Heart right ventricle (tissue), 16 donors: ENCODE measurements around the gene IMPA2. TPM values are rescaled to one million over a fixed set of nuclear protein-coding genes. Genes with fewer than 3 reads are reported as not detected.
"Not testable (repeated sequence)": the region's sequence is repeated elsewhere in the genome, so short reads cannot be mapped to it uniquely, and the experiment has no call there.

Experiments used
- ATAC-seq, 8 donors: fragments of 200-7000 bp; cut with Tn5 transposase; one replicate each; pipeline ENCODE4 v1.9.1; 2020; ENCODE audit warnings: mild to moderate bottlenecking in 8 of 8, moderate library complexity in 8 of 8, moderate number of reproducible peaks in 1 of 8
- DNase-seq, 2 donors: peaks; one replicate each; pipeline ENCODE4 v3.0.0-alpha.2; 2020
- H3K27ac ChIP-seq, 10 donors: fragments of 200-600 bp; sonication (generic) in 2 of 10; one replicate each; pipeline versions ENCODE4 v1.5.0 to v1.8.0; 2020 to 2022; ENCODE audit warnings: mild to moderate bottlenecking in 3 of 10
- H3K27me3 ChIP-seq, 7 donors: fragments of 200-600 bp; one replicate each; pipeline ENCODE4 v1.8.0; 2021 to 2022; ENCODE audit warnings: mild to moderate bottlenecking in 2 of 7
- H3K36me3 ChIP-seq, 9 donors: fragments of 200-600 bp; sonication (generic) in 1 of 9; one replicate each; pipeline versions ENCODE4 v1.5.0 to v1.8.0; 2020 to 2022; ENCODE audit warnings: mild to moderate bottlenecking in 2 of 9
- H3K4me1 ChIP-seq, 9 donors: fragments of 200-600 bp; sonication (generic) in 1 of 9; one replicate each; pipeline versions ENCODE4 v1.5.0 to v1.8.0; 2020 to 2022; ENCODE audit warnings: mild to moderate bottlenecking in 4 of 9
- H3K4me3 ChIP-seq, 10 donors: fragments of 200-600 bp; sonication (generic) in 2 of 10; one replicate each; pipeline versions ENCODE4 v1.5.0 to v1.8.0; 2020 to 2022; ENCODE audit warnings: mild to moderate bottlenecking in 7 of 10, moderate library complexity in 2 of 10
- H3K9me3 ChIP-seq, 11 donors: fragments of 200-600 bp in 10 of 11; sonication (generic) in 2 of 11; one replicate each; pipeline versions ENCODE4 v1.5.0 to v1.8.0; 2013 to 2022; ENCODE audit warnings: mild to moderate bottlenecking in 2 of 11, control low read depth in 1 of 11, moderate library complexity in 1 of 11
- WGBS, 2 donors: extraction: QIAGEN DNeasy Blood & Tissue Kit; methylation state at CpG; one replicate each; pipeline ENCODE4 v1.1.7; 2013; ENCODE audit warnings: inconsistent platforms in 1 of 2; 5-methylcytosine and 5-hydroxymethylcytosine counted together
- intact Hi-C, 10 donors: fragments of 100-400 bp; cut with DNase I; formaldehyde crosslinking; loops; one replicate each; pipeline versions ENCODE4 v1.11.1 to v1.14.2; 2022
- polyA plus RNA-seq, 2 donors: library from polyadenylated mRNA; stranded (reverse); fragments of 200-250 nt; gene quantifications; one replicate each; pipeline ENCODE4 v1.2.3, GENCODE V29; 2013
- total RNA-seq, 10 donors: library from RNA; stranded (reverse); fragmentation: NEBNext Ultra II Directional in 3 of 10; extraction: Animal tissue kit (Norgen Biotek cat#: 25700) in 3 of 10; gene quantifications; one replicate each; pipeline versions ENCODE4 v1.2.1 to v1.2.4, GENCODE V29; 2021 to 2023
- TF ChIP-seq, protein P1 (sequence below), 9 donors: fragments of 200-600 bp; sonication (generic) in 2 of 9; IDR thresholded peaks; one replicate each; pipeline versions ENCODE4 v1.5.0 to v1.8.0; 2021 to 2022; ENCODE audit warnings: antibody characterized with exemption in 9 of 9, mild to moderate bottlenecking in 5 of 9, moderate library complexity in 1 of 9
- donor health status: Arrhythmogenic right ventricular cardiomyopathy.
- donor health status: ischemic (EF 13 %, LVEDD 7.1; RV severe dilation, severe dysfunction).
- donor health status: healthy with polysubstance abuse.
- donor health status: DM: no; HTN: yes; CAD: no.
- donor health status: DM: no; HTN: no; CAD: no.
- donor health status: ischemic (EF 25% LVEDD 6.9; RV normal size, moderate dysfunction).
- donor health status: ischemic (EF 25% LVEDD 5.7; RV mildly dilated, moderate dysfunction).
- donor health status: healthy.
- donor health status: DM: yes; HTN: yes; CAD: no.
- donor health status: Ischemic cardiomyopathy.
- donor health status: ischemic (EF 35%, LVEDD 5.7; RV mildly dilated, moderate dysfunction).
- donor health status: nonischemic (EF 11% LVEDD 7.7; RV severe dilation, severe dysfunction).
- donor health status: DM: yes; HTN: yes; CAD: no.
- donor health status: PGD.
- donor health status: ischemic (EF 29% LVEDD 5.4; RV normal size, mild dysfunction).
- donor health status: nonischemic (EF 23%, LVEDD 6.1; RV moderate dilation, normal function).

The IMPA2 gene
- total and polyA plus RNA-seq, 12 donors: 17.6 to 79.6 (median 32.2) TPM

DNA sequence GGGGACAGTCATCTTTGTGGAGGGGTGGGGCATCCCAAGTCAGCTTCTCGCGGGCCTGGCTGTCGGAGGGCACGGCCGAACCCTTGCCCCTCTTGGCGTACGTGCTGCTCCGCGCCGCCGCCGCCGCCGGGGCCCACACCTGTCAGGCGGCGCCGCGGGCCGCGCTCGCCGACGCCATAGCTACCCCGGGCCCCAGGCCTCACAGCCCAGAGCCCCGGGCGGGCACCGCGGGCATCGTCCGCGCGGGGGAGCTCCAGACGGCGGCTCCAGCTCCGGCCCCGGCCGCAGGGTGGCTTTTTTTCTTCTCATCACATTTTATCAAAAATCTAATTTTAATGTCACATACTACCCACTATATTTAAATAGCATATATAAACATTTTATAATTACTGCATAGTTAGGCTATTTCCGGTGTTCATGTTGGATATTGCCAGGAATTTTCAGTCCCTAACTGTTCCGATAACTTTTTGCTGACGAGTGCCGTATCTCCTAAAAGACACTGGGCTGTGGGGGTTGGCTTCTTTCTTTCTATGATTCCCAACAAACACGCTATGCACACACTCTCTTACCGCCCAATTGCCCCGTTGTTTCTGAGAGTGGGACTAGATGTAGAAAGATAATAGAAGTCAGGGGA is 87.1 kb downstream of the IMPA2 start:
- H3K36me3 ChIP-seq, H3K27me3 ChIP-seq, H3K9me3 ChIP-seq, H3K27ac ChIP-seq, H3K4me1 ChIP-seq, intact Hi-C loops: not testable (repeated sequence)
- H3K4me3 ChIP-seq: peak overlapping the region in 4 of 10 donors; percentile 9 to 34 (median 15)
- TF ChIP-seq, protein P1, sequence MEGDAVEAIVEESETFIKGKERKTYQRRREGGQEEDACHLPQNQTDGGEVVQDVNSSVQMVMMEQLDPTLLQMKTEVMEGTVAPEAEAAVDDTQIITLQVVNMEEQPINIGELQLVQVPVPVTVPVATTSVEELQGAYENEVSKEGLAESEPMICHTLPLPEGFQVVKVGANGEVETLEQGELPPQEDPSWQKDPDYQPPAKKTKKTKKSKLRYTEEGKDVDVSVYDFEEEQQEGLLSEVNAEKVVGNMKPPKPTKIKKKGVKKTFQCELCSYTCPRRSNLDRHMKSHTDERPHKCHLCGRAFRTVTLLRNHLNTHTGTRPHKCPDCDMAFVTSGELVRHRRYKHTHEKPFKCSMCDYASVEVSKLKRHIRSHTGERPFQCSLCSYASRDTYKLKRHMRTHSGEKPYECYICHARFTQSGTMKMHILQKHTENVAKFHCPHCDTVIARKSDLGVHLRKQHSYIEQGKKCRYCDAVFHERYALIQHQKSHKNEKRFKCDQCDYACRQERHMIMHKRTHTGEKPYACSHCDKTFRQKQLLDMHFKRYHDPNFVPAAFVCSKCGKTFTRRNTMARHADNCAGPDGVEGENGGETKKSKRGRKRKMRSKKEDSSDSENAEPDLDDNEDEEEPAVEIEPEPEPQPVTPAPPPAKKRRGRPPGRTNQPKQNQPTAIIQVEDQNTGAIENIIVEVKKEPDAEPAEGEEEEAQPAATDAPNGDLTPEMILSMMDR (IDR thresholded peaks at IDR 0.05): peak in 7 of 9 donors; percentile 18 to 45 (median 34)
- DNase-seq: peak in 1 of 2 donors; percentile 19
- WGBS, 2 donors: 63 to 78% methylated on average over 37 to 44 of the region's 44 CpGs
- ATAC-seq: peak in 4 of 8 donors; percentile 24 to 74 (median 30)

DNA sequence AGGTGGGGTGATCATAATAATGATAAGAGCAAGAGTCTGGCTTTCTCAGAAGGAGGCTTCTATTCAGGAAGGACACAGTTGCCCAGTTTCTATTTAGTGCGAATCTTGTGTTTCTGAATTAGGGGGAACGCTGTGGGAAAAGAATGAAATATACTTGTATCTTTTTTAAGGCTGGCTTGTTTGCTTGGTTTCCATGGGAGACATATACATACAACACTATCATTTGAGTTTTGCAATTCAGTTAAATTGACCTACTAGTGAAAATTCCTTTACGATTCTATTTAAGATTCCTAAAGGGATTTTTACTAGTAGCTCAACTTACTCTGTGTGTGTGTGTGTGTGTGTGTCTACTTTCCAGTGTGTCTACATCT is 87.6 kb downstream of the IMPA2 start:
- no peaks in the 10 kb centered on the region for H3K9me3 ChIP-seq
- no peak for DNase-seq
- H3K4me1 ChIP-seq: no peaks in the 10 kb centered on the region
- H3K36me3 ChIP-seq: no peaks in the 10 kb centered on the region
- H3K27ac ChIP-seq: no peak overlapping the region
- ATAC-seq: peak in 1 of 8 donors; percentile 18
- H3K27me3 ChIP-seq: no peaks in the 10 kb centered on the region
- intact Hi-C loops: no loop called here
- TF ChIP-seq, protein P1 (IDR thresholded peaks at IDR 0.05): no peak
- WGBS, 2 donors: 64 to 77% methylated on average over 3 of the region's 3 CpGs
- peak overlapping the region in 4 of 10 donors; percentile 9 to 34 (median 15) for H3K4me3 ChIP-seq

GRCh38 chr18:12071066-12071465 is 89.8 kb downstream of the IMPA2 start:
- not testable (repeated sequence) for H3K27me3 ChIP-seq, H3K36me3 ChIP-seq

DNA sequence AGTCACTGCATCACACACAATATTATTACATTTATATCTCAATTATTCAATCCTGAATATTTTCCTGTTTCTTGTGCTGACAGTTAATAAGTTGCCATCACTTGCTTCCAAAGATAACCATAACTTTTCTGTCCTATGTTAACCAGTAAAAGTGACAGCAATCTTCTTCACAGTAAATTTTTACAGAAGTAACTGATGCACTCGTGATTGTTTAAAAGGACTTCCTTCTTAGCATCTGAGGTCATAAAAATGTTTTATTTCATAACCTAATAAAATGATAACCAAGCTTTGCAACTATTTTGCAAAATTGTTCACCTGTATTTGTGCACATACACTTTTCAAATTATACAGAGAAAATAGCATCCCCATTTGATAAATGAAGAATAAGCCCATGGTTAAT is 91.7 kb downstream of the IMPA2 start:
- intact Hi-C loops: no loop called here
- H3K27ac ChIP-seq: no peak overlapping the region
- no peak overlapping the region for H3K4me3 ChIP-seq
- no peak for ATAC-seq
- H3K9me3 ChIP-seq: no peaks in the 10 kb centered on the region
- WGBS, 2 donors: 65 to 73% methylated on average over 1 of the region's 1 CpG
- H3K27me3 ChIP-seq: no peaks in the 10 kb centered on the region
- no peak for DNase-seq
- H3K36me3 ChIP-seq: no peaks in the 10 kb centered on the region
- H3K4me1 ChIP-seq: no peaks in the 10 kb centered on the region
- TF ChIP-seq, protein P1 (IDR thresholded peaks at IDR 0.05): no peak

More at GRCh38 chr18:12071066-12071465, 89.8 kb downstream of the IMPA2 start:
- 67 to 72% methylated on average over 1 of the region's 1 CpG for WGBS, 2 donors
- intact Hi-C loops, H3K27ac ChIP-seq, H3K4me1 ChIP-seq, ATAC-seq, H3K9me3 ChIP-seq, H3K4me3 ChIP-seq, DNase-seq: not testable (repeated sequence)

- H3K4me3 ChIP-seq: no peak overlapping the region
- ATAC-seq: peak in 4 of 8 donors; percentile 63 to 70 (median 66)
- TF ChIP-seq, protein P1 (IDR thresholded peaks at IDR 0.05): peak in 3 of 9 donors; percentile 31 to 37 (median 36)
- H3K9me3 ChIP-seq: no peaks in the 10 kb centered on the region
- DNase-seq: no peak
- H3K27me3 ChIP-seq: no peaks in the 10 kb centered on the region
- 79 to 83% methylated on average over 3 of the region's 3 CpGs for whole genome bisulfite sequencing, 2 donors
- no peak overlapping the region for H3K27ac ChIP-seq
- H3K4me1 ChIP-seq: peaks cover 0 to 4% (median 0%) of the 10 kb centered on the region in 9 donors
- intact Hi-C loops: no loop called here
- no peaks in the 10 kb centered on the region for H3K36me3 ChIP-seq
These were observed 93.4 kb downstream of the IMPA2 start for GRCh38 chr18:12074736-12075135.
